GM13976 (cell line): ENCODE measurements around the gene CASS4.
A peak's percentile ranks its signal among the peaks of the same experiment; 100 is the strongest.

ENCODE experiments used
- DNase-seq: peaks from one replicate; pipeline ENCODE4 v3.0.0; 2012; ENCODE audit warnings: low spot score
- in situ Hi-C: fragments of 300-500 bp; cut with MboI; formaldehyde crosslinking; loops from one replicate; pipeline ENCODE4 v1.12.0; 2022; ENCODE audit warnings: low sequenced_read_pairs, mixed read lengths, inconsistent platforms; ENCODE audit not compliant: unreplicated experiment
- TF ChIP-seq, protein P1 (sequence below): IDR thresholded peaks from 2 replicates; pipeline ENCODE4 v1.5.1; 2012; ENCODE audit warnings: borderline replicate concordance, mild to moderate bottlenecking; ENCODE audit not compliant: insufficient read depth; ENCODE audit errors: extremely low read depth, missing control alignments, control extremely low read depth

Gene CASS4

DNA sequence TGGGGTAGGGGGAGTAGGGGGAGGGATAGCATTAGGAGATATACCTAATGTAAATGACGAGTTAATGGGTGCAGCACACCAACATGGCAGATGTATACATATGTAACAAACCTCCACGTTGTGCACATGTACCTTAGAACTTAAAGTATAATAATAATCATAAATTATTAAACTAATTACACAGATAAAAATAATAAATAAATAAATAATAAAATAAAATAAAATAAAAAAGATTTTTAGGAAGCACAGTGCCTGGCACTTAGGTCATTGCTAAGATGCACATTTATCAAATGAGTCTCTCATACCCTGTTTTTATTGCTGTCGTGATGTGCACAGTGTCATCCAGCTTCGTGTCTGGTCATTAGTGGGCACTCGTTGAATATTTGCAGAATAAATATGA is 37.4 kb downstream of the CASS4 start:
- no peak for DNase-seq
- TF ChIP-seq, protein P1, sequence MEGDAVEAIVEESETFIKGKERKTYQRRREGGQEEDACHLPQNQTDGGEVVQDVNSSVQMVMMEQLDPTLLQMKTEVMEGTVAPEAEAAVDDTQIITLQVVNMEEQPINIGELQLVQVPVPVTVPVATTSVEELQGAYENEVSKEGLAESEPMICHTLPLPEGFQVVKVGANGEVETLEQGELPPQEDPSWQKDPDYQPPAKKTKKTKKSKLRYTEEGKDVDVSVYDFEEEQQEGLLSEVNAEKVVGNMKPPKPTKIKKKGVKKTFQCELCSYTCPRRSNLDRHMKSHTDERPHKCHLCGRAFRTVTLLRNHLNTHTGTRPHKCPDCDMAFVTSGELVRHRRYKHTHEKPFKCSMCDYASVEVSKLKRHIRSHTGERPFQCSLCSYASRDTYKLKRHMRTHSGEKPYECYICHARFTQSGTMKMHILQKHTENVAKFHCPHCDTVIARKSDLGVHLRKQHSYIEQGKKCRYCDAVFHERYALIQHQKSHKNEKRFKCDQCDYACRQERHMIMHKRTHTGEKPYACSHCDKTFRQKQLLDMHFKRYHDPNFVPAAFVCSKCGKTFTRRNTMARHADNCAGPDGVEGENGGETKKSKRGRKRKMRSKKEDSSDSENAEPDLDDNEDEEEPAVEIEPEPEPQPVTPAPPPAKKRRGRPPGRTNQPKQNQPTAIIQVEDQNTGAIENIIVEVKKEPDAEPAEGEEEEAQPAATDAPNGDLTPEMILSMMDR: no peak
- in situ Hi-C loops: no loop called here

DNA sequence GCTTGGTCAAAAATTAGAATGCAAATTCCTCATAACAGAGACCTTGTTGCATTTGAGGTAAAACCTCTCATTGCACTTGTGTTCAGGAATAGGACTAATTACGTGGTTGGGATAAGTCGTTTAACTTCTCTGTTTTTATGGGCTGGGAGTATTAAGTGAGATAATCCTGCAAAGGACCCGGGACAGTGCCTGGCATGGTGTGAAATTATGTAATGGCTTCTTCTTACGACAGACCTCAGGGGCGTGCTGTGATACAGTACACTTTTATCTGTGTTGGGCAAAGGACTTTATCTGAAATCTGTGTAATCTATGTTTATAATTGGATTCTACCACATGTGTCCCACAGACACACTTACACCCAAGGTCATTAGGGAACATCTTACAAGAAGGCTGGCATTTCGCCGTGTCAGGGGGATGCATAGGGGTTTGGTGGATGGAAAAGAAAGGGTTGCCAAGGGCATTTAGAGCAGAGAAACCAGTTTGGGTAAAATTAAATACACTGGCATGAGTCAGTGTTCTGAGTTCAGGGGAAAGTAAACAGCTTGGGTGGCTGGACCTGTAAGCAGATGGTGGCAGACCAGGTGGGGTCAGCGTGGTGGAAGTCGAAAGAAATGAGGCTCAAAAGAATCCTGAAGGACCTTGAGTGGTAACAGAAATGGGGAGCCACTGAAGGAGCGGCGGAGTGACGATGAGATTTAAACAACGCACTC is 39.2 kb downstream of the CASS4 start:
- no peak for DNase-seq
- TF ChIP-seq, protein P1: no peak
- in situ Hi-C loops: no loop called here

DNA sequence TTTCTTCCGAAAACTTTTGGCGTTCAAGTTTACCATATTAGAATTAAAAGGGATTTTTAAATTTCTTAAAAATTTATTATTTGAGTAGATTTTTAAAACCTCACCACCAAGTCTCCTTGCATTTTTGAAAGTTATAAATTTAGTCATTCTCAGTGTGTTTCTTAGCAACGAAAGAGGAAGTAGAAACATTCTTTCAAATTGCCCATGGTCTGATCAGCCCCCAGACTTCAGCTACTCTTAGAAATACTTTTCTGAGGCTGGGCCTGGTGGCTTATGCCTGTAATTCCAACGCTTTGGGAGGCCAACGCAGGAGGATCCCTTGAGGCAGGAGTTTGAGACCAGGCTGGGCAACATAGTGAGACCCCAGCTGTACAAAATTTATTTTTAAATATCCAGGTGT is 41.3 kb downstream of the CASS4 start:
- peak; percentile 68 for DNase-seq
- in situ Hi-C loops: no loop called here
- TF ChIP-seq, protein P1: no peak

DNA sequence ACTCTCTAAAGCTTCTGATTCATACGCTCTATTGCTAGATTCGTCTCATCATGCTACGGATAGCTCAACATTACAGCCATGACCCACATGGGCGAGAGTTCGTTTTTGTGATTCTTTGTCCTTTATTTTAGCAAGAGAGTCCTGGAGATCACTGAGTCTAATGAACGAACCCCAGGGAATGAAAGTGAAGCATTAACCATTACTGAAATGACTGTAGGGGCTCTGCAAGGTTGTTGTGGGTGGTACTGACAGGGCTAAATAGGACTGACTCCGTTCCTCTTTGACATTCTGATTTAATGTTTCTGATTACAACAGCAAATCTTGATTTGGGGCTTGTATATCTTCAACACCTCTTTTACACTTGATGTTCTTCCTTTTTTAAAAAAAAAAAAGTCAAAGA is 42.7 kb downstream of the CASS4 start:
- TF ChIP-seq, protein P1: no peak
- peak; percentile 70 for DNase-seq
- in situ Hi-C loops: no loop called here

DNA sequence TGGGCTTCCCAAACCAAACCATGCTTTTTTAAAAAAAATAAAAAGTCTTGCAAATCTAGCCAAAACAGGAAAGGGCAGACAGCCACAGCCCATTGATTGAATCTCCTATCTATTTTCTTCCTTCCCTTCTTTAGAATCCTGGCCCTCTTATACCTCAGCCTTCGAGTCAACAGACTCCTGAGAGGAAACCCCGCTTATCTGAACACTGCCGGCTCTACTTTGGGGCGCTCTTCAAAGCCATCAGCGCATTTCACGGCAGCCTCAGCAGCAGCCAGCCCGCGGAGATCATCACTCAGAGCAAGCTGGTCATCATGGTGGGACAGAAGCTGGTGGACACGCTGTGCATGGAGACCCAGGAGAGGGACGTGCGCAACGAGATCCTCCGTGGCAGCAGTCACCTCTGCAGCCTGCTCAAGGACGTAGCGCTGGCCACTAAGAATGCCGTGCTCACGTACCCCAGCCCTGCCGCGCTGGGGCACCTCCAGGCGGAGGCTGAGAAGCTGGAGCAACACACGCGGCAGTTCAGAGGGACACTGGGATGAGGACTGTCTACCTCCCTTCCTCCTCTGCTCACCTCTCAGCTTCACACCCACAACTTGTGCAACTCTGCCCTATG is 46.3 kb downstream of the CASS4 start:
- in situ Hi-C loops: no loop called here
- no peak for DNase-seq

DNA sequence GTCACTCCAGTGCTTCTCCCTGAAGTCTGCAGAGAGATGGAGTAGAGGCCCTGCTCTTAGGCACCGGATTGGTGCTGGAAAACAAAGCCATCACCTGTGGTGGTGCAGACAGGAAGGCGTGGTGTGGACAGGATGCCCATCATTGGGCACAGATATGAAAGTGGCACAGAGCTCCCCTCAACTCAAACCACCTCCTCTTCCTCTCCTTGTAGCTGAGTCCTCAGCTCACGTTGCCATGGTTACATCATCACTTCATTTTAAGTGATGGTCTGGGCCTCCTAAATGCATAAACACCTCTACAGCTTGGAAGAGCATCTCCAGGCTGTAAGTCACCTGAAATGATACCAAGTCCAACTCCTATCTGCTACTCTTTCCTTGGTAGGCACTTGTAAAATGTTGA is 48.4 kb downstream of the CASS4 start:
- DNase-seq: no peak
- TF ChIP-seq, protein P1: no peak
- in situ Hi-C loops: no loop called here

More for the DNA sequence above, 46.3 kb downstream of the CASS4 start:
- TF ChIP-seq, protein P1: no peak
